Ascending aorta (tissue), 2 donors: ENCODE data around the gene TC2N. TPM values are rescaled to one million over a fixed set of nuclear protein-coding genes. Genes with fewer than 3 reads are reported as not detected.
A peak's percentile ranks its signal among the peaks of the same experiment; 100 is the strongest.

ENCODE experiments used
- DNase-seq, 2 donors: peaks; one replicate each; pipeline ENCODE4 v3.0.0-alpha.2; 2019; ENCODE audit warnings: low spot score in 2 of 2
- H3K27ac ChIP-seq, 2 donors: fragments of 200-600 bp; sonication (generic); one replicate each; pipeline ENCODE4 v1.5.1; 2016 to 2017; ENCODE audit warnings: mild to moderate bottlenecking in 1 of 2
- H3K27me3 ChIP-seq: fragments of 200-600 bp; sonication (generic); one replicate; pipeline ENCODE4 v1.5.1; 2017
- H3K36me3 ChIP-seq, 2 donors: fragments of 200-600 bp; sonication (generic); one replicate each; pipeline ENCODE4 v1.5.1; 2016
- H3K4me1 ChIP-seq, 2 donors: fragments of 200-600 bp; sonication (generic); one replicate each; pipeline ENCODE4 v1.5.1; 2016 to 2017; ENCODE audit warnings: mild to moderate bottlenecking in 1 of 2
- H3K4me3 ChIP-seq, 2 donors: fragments of 200-600 bp; sonication (generic); one replicate each; pipeline ENCODE4 v1.5.1; 2016 to 2017; ENCODE audit warnings: mild to moderate bottlenecking in 1 of 2
- H3K9me3 ChIP-seq, 2 donors: fragments of 200-600 bp; sonication (generic); one replicate each; pipeline ENCODE4 v1.5.1; 2016
- CTCF ChIP-seq, 3 experiments: fragments of 200-600 bp in 2 of 3; fragments of 450-650 bp in 1 of 3; sonication (generic) in 2 of 3; IDR thresholded peaks; one replicate each; pipeline ENCODE4 v1.5.1; 2016 to 2019; ENCODE audit warnings: antibody characterized with exemption in 3 of 3, mild to moderate bottlenecking in 1 of 3, moderate library complexity in 1 of 3
- intact Hi-C: fragments of 100-400 bp; cut with DNase I; formaldehyde crosslinking; loops from one replicate; pipeline ENCODE4 v1.15.1; 2023
- total RNA-seq: library from RNA; depleted of rRNA; stranded (reverse); fragments of >200 nt; gene quantifications from one replicate; pipeline ENCODE4 v1.1.0, GENCODE V29; 2016

Gene TC2N
- total RNA-seq, 1 donor from 2014 or later, result 37.8 TPM

- DNase-seq, result no peak
- TF ChIP-seq CTCF (IDR thresholded peaks at IDR 0.05), result no peak
- Histone ChIP-seq H3K4me3 (no peak overlapping the region), H3K4me1 (peaks cover 0 to 3% of the 10 kb centered on the region in 2 donors), H3K27ac (peak overlapping the region in 1 of 2 donors; percentile 29), H3K9me3 (no peaks in the 10 kb centered on the region), H3K27me3 (no peaks in the 10 kb centered on the region), H3K36me3 (peaks cover 31 to 44% of the 10 kb centered on the region in 2 donors)
- intact Hi-C loops, result no loop called here
These were observed 70.6 kb downstream of the TC2N start for GRCh38 chr14:91796617-91797347.

- peaks cover 0 to 3% of the 10 kb centered on the region in 2 donors for H3K4me1 ChIP-seq
- no peak for TF ChIP-seq CTCF (IDR thresholded peaks at IDR 0.05)
- H3K9me3 ChIP-seq, result no peaks in the 10 kb centered on the region
- H3K4me3 ChIP-seq, result no peak overlapping the region
- H3K36me3 ChIP-seq, result peaks cover 40 to 55% of the 10 kb centered on the region in 2 donors
- no peak for DNase-seq
- H3K27ac ChIP-seq, result no peak overlapping the region
- H3K27me3 ChIP-seq, result no peaks in the 10 kb centered on the region
- intact Hi-C loops, result no loop called here
These were observed 73.6 kb downstream of the TC2N start for GRCh38 chr14:91793704-91794103.

- Histone ChIP-seq H3K4me1 (no peaks in the 10 kb centered on the region), H3K27me3 (no peaks in the 10 kb centered on the region), H3K36me3 (peaks cover 13 to 72% of the 10 kb centered on the region in 2 donors), H3K9me3 (no peaks in the 10 kb centered on the region), H3K4me3 (no peak overlapping the region), H3K27ac (no peak overlapping the region)
- no peak for DNase-seq
- intact Hi-C loops, result loop anchor here (10.0 kb wide), 1 partner anchor 209 kb away; no protein-coding TSS in a partner anchor
- no peak for TF ChIP-seq CTCF (IDR thresholded peaks at IDR 0.05)
These were observed 81.1 kb downstream of the TC2N start for GRCh38 chr14:91786188-91786587.

- no peaks in the 10 kb centered on the region for H3K4me1 ChIP-seq
- peaks cover 23 to 73% of the 10 kb centered on the region in 2 donors for H3K36me3 ChIP-seq
- no peak for TF ChIP-seq CTCF (IDR thresholded peaks at IDR 0.05)
- no peak for DNase-seq
- no peak overlapping the region for H3K27ac ChIP-seq
- intact Hi-C loops, result loop anchor here (10.0 kb wide), 1 partner anchor 214 kb away; no protein-coding TSS in a partner anchor
- no peaks in the 10 kb centered on the region for H3K9me3 ChIP-seq
- no peak overlapping the region for H3K4me3 ChIP-seq
- H3K27me3 ChIP-seq, result no peaks in the 10 kb centered on the region
These were observed 86.9 kb downstream of the TC2N start for GRCh38 chr14:91780452-91780851.

- H3K4me3 ChIP-seq, result no peak overlapping the region
- no peaks in the 10 kb centered on the region for H3K27me3 ChIP-seq
- no peak overlapping the region for H3K27ac ChIP-seq
- no peaks in the 10 kb centered on the region for H3K4me1 ChIP-seq
- intact Hi-C loops, result no loop called here
- peaks cover 23 to 66% of the 10 kb centered on the region in 2 donors for H3K36me3 ChIP-seq
- no peak for DNase-seq
- no peaks in the 10 kb centered on the region for H3K9me3 ChIP-seq
- TF ChIP-seq CTCF (IDR thresholded peaks at IDR 0.05), result no peak
These were observed 89.1 kb downstream of the TC2N start for GRCh38 chr14:91778217-91778616.
